GM20431 (cell line): ENCODE results near the gene URI1.
"Not testable (repeated sequence)": the region's sequence is repeated elsewhere in the genome, so short reads cannot be mapped to it uniquely, and the experiment has no call there.

ENCODE experiments used
- in situ Hi-C: fragments of 300-500 bp; cut with MseI, MboI; formaldehyde crosslinking; loops from one replicate; pipeline ENCODE4 v1.15.0; 2020; ENCODE audit warnings: low sequenced_read_pairs; ENCODE audit not compliant: unreplicated experiment

The URI1 gene

DNA sequence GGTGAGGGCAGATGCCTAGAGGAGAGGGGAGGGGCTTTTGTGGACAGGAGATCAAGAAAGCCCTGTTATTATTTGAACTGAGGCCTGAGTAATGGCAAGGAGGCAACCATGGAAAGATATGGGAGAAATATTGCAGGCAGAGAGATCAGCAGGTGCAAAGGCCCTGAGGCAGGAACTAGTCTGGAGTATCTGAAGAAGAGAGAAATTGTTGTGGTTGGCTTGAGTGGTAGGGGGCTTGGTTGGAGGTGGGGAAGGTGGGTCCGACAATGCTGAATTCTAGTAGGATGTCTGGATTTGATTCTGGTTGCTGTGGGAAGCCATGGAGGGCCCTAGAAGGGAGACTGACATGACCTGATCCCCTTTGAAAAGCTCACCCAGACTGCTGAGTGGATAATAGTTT, 2.4 kb upstream of the URI1 start:
- in situ Hi-C loops, result no loop called here

DNA sequence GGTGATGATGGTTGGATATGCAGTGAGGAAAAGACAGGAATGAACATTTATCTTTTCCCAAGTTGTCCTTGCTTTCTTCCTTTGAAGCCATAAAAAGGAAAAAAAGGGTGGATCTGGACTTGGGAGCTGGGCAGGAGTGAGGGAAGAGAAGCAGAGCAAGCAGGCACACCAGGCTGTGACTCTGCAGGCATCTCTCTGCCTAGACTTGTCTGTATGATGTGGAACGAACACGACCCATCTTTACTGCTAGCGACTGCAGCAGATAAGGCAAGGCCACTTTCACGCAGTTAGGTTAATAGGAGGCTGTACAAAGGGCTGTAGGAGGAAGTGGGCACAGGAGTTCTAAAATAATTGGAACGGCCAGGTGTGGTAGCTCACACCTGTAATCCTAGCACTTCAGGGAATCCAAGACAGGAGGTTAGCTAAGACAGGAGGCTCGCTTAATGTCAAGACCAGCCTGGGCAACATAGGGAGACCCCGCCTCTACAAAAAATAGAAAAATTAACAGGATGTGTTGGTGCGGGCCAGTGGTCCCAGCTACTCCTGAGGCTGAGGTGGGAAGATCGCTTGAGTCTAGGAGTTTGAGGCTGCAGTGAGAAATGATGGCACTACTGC, 961 bp upstream of the URI1 start:
- in situ Hi-C loops, result no loop called here

DNA sequence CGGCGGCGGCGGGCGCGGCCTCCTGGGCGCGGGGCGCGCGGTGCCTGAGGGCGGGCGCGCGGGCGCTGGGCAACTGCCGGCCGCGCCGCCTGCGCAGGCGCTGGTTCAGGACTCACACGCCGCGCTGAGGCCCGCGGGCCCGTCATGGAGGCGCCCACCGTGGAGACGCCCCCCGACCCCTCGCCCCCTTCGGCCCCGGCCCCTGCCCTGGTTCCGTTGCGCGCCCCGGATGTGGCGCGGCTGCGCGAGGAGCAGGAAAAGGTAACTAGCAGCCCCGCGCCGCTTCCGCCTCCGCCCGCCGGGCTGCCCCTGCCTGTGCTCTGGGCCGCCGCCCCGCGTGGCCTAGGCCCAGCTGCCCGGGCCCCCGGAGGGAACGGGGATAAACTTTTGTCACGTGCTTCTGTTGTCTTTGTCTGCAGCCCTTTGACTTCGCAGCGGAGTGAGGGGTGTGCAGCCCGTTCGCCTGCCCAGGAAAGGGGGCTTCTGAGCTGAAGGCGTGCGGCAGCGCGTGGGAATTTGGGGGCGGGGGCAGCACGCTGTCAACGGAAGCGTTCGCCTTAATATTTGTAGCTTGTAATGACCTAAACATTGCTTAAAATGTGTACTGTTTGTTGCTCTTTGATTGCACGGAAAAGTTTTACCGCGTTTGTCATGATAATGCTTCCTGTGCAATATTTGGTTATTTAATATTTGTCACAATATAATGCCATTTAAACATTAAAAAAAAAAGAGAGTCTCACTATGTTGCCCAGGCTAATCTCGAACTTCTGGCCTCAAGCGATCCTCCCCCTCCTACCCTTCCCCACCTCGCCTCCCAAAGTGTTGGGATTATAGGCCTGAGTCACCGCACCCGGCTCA, 594 bp downstream of the URI1 start:
- in situ Hi-C loops, result no loop called here

DNA sequence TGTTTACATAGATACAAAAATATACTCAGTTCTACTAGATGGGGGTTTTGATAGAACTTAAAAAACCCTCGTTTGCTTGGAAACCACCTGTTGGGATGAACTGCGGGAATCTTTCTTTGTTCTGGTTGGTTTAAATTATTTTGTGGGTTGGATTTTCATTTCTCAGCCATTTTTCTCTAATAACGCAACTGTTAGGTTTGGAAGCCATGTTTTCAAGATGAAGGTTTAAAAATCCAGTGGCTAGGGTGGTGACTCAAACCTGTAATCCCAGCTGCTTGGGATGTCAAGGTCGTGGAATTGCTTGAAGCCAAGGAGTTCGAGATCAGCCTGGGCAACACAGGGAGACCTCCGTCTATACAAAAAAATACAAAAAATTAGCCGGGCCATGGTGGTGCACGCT, 1.6 kb downstream of the URI1 start:
- in situ Hi-C loops, result no loop called here

DNA sequence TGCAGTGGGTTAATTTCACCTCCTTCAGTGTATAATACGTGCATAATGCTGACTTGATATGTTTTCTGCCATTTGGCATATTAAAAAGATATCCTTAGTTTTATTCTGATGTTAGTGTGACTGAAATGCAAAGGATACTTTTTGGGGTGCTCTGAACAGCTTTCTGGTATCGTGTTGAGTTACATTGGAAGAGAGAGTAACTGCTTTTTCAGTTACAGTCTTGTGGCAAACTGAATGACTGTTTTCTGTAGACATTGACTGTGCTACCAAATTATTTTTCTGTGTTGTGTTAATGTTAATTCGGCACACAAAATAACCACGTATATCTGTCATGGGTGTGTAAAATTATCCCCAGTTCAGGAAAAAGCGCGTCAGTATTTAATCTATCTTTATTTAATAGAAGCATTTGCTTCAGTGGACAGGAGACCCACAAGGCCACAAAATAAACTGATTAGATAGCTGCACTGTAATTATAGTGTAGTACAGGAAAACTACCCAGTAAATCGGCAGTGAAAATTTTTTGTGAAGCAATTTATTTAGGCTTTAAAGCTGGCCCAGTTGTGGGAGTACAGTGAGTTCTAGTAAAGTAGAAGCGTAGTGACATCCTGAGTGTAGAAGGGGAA, 2.5 kb downstream of the URI1 start:
- in situ Hi-C loops, result no loop called here

DNA sequence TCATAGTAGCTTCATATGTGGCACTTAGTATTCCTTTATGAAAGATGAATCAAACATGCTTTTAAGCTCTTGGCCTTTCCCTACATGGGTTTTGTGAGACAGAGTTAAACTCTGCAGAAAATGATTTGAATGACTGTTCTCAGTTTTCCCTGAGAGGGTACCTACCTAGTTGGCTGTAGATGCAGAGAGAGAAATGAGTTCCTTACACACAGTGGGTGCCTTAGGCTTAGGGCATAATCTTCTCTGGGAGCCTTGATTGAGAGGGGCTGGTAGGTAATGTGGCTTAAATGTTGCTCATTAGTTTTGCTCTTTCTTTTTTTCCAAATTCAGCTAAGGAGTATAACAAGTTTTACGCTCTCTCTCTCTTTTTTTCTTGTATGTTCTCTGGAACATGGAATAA, 3.0 kb downstream of the URI1 start:
- in situ Hi-C loops, result no loop called here

DNA sequence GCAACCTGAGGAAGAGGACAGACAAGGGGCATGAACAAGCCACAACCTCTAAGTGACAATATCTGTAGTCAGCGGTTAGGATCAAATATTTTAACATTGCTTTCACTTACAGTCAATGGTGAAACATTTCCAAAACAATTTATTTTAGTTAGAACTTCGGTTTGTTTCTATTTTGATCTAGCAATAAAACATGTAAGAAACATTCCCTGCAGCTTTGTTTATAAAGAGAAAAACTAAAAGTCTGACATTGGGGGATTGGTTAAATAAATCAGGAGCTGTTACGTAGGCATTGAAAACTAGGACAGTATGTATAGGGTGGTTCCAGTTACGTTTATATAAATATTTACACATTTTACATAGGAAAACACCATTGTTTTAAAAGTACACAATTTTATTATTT, 3.4 kb downstream of the URI1 start:
- in situ Hi-C loops, result no loop called here

DNA sequence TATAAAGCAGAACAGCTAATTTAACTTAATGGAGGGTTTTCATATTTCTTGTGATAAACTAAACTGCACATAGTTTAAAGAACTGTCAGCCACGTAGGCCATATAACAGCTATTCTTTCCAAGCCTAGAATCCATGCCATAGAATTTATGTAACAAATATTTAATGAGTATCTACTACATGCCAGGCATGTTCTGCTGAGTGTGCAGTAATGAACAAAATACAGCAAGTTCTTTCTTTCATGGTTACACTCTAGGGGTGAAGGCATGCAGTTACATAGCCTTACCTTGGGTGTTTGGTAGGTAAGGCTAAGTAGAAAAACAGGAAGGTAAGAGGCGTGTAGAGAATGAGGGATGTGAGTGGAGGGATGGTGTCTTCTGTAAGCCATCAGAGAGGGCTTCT, 4.6 kb downstream of the URI1 start:
- in situ Hi-C loops, result no loop called here

DNA sequence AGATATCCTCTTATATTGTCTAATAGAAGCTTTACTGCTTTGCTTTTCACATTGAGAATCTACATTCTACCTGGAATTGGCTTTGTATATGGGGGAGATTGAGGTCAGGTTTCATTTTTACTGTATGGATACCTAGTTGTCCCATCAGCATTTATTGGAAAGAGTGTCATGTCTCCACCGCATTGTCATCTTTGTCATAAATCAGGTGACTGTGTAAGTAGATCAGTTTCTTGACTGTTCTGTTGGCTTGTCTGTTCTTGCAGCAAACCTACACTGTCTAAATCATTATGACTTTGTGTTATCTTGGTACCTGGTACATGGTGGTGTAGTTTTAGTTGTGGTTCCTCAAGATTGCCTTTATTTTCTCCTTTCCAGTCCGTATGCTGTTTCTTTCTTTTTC, 5.8 kb downstream of the URI1 start:
- in situ Hi-C loops, result no loop called here

DNA sequence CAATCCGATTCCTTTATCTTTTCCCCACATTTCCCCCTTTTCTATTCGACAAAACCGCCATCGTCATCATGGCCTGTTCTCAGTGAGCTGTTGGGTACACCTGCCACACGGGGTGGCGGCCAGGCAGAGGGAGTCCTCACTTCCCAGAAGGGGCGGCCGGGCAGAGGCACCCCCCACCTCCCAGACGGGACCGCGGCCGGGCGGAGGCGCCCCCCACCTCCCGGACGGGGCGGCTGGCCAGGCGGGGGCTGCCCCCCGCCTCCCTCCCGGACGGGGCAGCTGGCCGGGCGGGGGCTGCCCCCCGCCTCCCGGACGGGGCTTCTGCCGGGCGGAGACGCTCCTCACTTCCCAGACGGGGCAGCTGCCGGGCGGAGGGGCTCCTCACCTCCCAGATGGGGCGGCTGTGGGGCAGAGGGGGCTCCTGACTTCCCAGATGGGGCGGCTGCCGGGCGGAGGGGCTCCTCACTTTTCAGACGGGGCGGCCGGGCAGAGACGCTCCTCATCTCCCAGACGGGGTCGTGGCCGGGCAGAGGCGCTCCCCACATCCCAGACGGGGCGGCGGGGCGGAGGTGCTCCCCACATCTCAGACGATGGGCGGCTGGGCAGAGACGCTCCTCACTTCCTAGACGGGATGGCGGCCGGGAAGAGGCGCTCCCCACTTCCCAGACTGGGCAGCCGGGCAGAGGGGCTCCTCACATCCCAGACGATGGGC, 6.9 kb downstream of the URI1 start:
- in situ Hi-C loops, result not testable (repeated sequence)

DNA sequence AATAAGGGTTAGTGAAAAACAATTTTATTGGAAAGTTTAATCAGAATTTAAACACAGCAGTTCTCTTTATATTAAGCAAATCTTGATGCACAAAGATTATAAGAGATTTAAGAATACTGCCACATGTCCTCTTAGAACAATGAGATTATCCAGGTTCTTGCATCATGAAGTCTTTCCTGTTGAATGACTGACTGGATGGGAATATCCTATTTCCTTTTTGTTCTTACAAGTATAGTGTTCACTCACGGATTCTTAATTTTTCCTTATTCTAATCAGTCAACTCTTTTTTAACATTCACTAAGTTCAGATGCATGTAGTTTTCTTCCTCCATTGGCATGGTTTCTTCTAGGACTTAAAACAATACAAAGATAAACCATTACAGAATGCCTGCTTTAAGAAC, 10.1 kb downstream of the URI1 start:
- in situ Hi-C loops, result no loop called here

DNA sequence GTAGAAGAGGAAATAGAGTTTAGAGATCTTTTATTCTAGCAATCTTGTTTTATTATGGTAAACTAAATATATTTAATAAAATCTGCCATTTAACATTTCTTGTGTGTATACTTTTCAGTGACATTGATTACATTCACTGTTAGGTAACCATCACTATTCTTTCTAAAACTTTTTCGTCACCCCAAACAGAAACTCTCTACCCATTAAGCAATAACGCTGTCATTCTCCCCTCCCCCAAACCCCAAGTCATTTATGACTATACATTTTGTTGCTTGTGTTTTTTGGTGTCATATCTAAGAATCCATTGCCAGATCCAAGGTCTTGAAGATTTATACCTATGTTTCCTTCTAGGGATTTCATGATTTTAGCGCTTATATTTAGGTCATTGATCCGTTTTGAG, 10.6 kb downstream of the URI1 start:
- in situ Hi-C loops, result no loop called here

DNA sequence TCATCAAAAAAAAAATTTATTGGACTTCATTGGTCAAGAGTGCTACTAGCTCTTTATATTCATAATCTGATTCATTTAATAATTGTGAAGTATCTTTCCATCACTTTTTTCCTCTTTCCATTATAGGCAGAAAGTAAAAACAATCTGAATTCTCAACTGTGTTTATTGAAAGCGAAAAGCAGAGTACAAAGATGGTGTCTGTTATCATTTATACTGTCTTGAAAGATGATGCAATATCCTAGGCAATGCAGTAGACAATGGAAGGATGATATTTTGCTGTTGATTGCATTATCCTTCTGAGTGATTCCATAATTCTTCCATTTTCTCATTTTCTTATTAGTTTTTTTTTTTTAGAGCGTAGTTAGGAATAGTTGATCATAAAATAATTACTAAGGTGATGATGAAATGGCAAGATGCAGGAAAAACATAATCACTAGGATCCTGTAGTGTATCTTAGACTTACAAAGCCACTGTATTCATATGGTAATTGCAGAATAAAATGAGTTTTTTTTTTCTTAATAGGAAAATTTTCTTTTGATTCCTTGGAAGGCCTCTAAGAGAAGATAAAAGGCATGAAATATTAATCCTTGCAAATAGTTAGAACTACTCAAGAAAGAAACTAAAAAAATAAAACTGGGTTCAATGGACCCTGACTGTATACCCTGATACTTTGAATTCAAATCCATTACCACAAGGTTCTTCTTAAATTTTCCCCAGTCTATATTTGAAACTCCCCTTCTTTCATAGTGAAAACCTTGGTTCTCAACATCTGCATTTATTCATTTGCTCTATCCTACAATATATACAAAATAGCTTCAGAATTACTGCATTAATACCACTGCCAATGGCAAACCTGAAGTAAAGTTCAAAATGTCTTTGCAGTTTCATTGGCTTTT, 11.6 kb downstream of the URI1 start:
- in situ Hi-C loops, result no loop called here

DNA sequence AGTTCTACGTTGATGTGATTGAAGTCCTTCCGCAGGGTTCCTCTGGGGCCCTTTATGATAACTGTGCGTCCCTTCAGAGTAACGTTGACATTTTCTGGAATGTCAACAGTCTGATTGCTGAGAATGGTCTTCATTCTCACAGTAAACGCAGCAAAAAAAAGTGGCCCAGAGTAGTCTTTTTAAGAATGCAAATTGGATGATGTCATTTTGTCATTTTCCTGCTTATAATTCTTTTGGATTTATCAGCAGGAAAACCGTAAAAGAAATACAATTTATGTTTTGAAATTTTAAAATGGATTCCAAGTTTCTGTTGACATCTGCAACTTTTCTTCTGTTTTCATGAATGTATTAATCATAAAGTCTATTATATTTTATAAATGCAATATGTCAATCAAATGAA, 14.8 kb downstream of the URI1 start:
- in situ Hi-C loops, result no loop called here

DNA sequence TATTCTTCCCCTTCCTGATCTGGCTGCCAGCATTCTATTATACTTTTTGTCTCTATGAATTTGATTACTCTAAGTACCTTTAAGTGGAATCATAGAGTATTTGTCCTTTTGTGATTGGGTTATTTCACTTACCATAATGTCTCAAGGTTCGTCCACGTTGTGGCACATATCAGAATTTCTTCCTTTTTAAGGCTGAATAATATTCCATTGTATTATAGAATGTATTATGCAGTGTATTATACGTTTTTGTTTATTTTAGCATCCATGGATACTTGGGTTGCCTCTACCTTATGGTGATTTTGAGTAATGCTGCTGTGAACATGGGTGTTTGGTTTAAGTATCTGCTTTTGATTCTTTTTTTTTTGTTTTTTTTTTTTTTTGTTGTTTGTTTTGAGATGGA, 19.3 kb downstream of the URI1 start:
- in situ Hi-C loops, result no loop called here

DNA sequence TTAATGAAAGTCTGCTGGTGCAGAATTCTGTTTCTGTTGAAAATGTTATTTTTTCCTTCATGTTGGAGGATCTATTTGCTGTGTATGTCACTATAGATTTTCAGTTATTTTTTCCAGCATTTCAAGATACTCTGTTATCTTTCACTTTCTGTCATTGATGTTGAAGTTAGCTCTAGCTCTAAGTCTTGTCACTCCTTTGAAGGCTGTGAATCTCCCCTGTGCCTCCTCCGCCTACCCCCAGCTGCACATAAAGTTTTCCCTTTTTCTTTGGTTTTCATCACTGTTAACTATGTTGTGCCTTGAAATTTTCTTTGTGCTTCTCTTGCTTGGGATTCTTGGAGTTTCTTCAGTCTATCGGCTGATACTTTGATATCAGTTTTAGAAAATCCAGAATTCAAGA, 20.8 kb downstream of the URI1 start:
- in situ Hi-C loops, result no loop called here

DNA sequence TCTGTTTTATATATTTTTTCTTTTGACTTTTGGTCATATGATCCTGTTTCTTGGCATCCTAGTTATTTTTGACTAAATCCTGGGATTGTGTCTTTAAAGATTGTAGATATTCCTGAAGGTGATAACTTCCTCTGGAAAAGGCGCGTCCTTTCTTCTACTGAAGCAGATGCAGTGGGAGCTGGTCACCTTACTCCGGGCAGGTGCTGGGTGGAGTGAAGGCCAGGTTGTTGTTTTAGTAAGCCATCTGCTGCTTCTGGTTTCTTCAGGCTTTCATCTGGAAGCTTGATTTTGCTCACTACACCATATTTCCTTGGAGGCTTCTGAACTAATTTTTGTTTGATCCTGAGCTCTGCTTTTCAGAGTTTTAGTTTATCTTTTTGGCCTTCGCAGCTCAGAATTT, 21.5 kb downstream of the URI1 start:
- in situ Hi-C loops, result no loop called here

DNA sequence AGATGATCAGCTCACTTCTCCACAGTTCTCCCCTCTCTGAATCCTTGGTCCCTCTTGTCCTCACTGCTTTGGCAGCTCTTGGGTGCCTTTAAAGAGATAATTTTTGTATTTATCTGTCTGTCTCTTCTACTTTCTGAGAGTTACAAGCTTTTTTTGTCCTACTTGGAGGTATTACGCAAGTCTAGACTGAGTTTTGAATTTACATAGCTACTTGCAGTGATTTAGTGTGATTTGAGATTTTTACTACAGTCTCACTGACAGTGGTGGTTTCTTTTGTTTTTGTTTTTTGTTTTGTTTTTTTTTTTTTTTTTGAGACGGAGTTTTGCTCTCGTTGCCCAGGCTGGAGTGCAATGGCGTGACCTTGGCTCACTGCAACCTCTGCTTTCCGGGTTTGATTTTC, 22.1 kb downstream of the URI1 start:
- in situ Hi-C loops, result no loop called here

DNA sequence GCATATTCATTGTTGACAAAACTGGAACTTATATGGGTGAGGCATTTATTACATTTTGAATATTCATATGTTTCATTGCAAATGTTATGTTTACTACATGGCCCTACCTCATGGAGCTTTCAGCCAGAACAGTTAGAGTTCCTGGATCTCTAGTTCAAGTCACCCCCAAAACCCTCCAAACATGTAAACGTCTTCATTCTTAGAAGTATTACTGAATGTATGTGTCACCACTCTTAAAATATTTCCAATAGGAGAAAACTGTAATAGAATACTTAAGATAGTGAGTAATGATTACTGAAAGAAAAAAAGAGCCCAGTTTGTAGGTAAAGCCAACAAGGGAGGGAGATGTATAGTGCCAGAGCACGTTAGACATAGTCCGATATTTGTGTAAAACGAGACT, 23.5 kb downstream of the URI1 start:
- in situ Hi-C loops, result no loop called here

DNA sequence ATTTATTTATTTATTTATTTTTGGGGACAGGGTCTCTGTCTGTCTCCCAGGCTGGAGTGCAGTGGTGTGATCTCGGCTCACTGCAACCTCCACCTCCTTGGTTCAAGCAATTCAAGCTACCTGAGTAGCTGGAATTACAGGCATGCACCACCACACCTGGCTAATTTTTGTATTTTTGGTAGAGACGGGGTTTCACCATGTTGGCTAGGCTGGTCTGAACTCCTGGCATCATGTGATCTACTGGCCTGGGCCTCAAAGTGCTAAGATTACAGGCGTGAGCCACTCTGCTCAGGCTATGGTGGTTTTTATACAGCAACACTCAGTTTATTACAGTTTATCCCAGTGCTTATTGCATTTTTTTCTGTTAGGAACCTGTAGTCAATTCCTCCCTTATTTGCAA, 24.1 kb downstream of the URI1 start:
- in situ Hi-C loops, result not testable (repeated sequence)
